Subcutaneous abdominal adipose tissue (tissue), 5 donors: Measurements from ENCODE around the gene OR52L1.
"Not testable (repeated sequence)": the region's sequence is repeated elsewhere in the genome, so short reads cannot be mapped to it uniquely, and the experiment has no call there.

Experiments used
- H3K27ac ChIP-seq: one replicate; pipeline ENCODE4 v1.7.0; 2013; ENCODE audit warnings: low read depth, mild to moderate bottlenecking, inconsistent platforms, low read length, moderate library complexity
- H3K27me3 ChIP-seq, 5 donors: one replicate each; pipeline ENCODE4 v1.7.0; 2013; ENCODE audit warnings: low read length in 5 of 5, inconsistent platforms in 1 of 5; ENCODE audit not compliant: control insufficient read depth in 5 of 5, insufficient read depth in 4 of 5
- H3K36me3 ChIP-seq, 5 donors: one replicate each; pipeline ENCODE4 v1.7.0; 2013; ENCODE audit warnings: low read length in 5 of 5; ENCODE audit not compliant: control insufficient read depth in 5 of 5, insufficient read depth in 5 of 5
- H3K4me1 ChIP-seq, 5 donors: one replicate each; pipeline ENCODE4 v1.7.0; 2013; ENCODE audit warnings: low read length in 5 of 5, mild to moderate bottlenecking in 3 of 5, moderate library complexity in 1 of 5; ENCODE audit not compliant: control insufficient read depth in 5 of 5, insufficient read depth in 5 of 5
- H3K4me3 ChIP-seq, 5 donors: one replicate each; pipeline ENCODE4 v1.7.0; 2013; ENCODE audit warnings: low read length in 5 of 5, low read depth in 1 of 5
- H3K9ac ChIP-seq, 5 donors: one replicate each; pipeline ENCODE4 v1.7.0; 2013; ENCODE audit warnings: low read length in 5 of 5, mild to moderate bottlenecking in 4 of 5, moderate library complexity in 3 of 5
- H3K9me3 ChIP-seq, 5 donors: one replicate each; pipeline ENCODE4 v1.7.0; 2013; ENCODE audit warnings: low read length in 5 of 5; ENCODE audit not compliant: control insufficient read depth in 5 of 5
- donor health status: healthy.
- donor health status: healthy.
- donor health status: healthy.
- donor health status: healthy.
- donor health status: healthy.

The OR52L1 gene

DNA sequence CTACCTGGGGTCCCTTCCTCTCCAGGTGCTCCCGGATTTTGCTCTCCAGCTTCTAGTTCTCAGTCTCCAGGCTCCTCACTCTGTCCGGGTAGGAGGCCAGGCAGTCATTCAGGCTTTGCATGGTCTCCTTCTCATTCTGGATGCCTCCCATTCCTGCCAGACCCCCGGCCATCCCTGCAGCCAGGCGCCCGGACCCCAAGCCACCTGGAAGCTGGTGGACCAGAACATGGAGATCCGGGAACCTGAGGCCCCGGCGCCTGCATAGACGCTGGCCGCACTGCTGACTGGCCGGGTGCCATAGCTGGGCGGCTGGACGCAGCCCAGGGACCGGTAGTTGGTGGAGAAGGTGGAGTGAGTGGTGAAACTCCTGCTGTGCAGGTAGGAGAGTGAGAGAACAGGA, 8.0 kb upstream of the OR52L1 start:
- H3K4me3 ChIP-seq, result no peak overlapping the region
- no peaks in the 10 kb centered on the region for H3K36me3 ChIP-seq
- H3K4me1 ChIP-seq, result peaks cover 0 to 9% (median 3%) of the 10 kb centered on the region in 5 donors
- H3K27me3 ChIP-seq, result peaks cover 0 to 4% (median 0%) of the 10 kb centered on the region in 5 donors
- H3K9me3 ChIP-seq, result no peaks in the 10 kb centered on the region
- no peak overlapping the region for H3K27ac ChIP-seq
- H3K9ac ChIP-seq, result no peak overlapping the region

GRCh38 chr11:5992604-5993251, 5.9 kb upstream of the OR52L1 start:
- no peaks in the 10 kb centered on the region for H3K36me3 ChIP-seq
- no peak overlapping the region for H3K9ac ChIP-seq
- H3K4me3 ChIP-seq, result no peak overlapping the region
- no peak overlapping the region for H3K27ac ChIP-seq
- peaks cover 0 to 9% (median 3%) of the 10 kb centered on the region in 5 donors for H3K4me1 ChIP-seq
- peaks cover 0 to 4% (median 0%) of the 10 kb centered on the region in 5 donors for H3K27me3 ChIP-seq
- H3K9me3 ChIP-seq, result no peaks in the 10 kb centered on the region

DNA sequence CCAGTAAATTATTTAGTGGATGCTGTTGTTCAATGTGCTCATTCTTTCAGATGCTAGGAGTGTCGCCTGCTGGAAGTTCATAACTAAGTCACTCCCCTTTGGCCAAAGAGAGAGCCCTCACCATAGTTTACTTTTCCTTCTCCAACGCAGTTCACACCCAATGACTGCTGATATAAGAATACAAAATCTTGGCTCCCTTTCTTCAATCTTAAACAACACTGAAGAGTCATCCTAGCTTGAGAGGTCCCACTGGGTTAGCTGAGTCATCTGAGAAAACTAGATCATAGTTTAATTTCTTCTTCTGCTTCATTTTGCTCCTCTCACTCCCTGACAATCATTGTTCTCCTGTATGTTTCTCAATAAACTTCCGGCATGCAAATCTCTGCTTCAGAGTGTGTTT, 5.4 kb upstream of the OR52L1 start:
- peaks cover 0 to 4% (median 0%) of the 10 kb centered on the region in 5 donors for H3K27me3 ChIP-seq
- H3K27ac ChIP-seq, result no peak overlapping the region
- no peaks in the 10 kb centered on the region for H3K9me3 ChIP-seq
- H3K4me1 ChIP-seq, result peaks cover 0 to 9% (median 3%) of the 10 kb centered on the region in 5 donors
- no peak overlapping the region for H3K9ac ChIP-seq
- no peaks in the 10 kb centered on the region for H3K36me3 ChIP-seq
- no peak overlapping the region for H3K4me3 ChIP-seq

DNA sequence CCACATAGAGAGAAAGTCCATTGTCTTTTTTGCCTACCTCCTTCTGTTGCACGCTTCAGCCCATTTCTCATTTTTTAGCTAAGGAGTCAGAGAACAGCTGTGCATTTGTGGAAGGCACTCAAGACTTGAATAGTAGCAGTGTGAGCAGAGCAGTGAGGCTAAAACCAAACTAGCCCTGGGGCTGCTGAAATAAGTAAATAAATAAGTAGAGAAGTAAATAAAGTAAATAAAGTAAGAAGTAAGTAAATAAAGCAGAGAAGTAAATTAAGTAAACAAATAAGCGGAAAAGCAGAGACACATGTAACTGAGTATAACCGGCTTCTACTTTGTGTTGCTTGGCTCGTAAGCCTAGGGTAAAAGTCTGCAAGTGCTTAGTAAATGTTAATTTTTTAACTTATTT, 2.4 kb upstream of the OR52L1 start:
- H3K9me3 ChIP-seq, result no peaks in the 10 kb centered on the region
- no peak overlapping the region for H3K9ac ChIP-seq
- H3K4me3 ChIP-seq, result no peak overlapping the region
- no peaks in the 10 kb centered on the region for H3K36me3 ChIP-seq
- peaks cover 0 to 4% (median 0%) of the 10 kb centered on the region in 5 donors for H3K27me3 ChIP-seq
- H3K4me1 ChIP-seq, result peaks cover 0 to 9% (median 3%) of the 10 kb centered on the region in 5 donors
- no peak overlapping the region for H3K27ac ChIP-seq

DNA sequence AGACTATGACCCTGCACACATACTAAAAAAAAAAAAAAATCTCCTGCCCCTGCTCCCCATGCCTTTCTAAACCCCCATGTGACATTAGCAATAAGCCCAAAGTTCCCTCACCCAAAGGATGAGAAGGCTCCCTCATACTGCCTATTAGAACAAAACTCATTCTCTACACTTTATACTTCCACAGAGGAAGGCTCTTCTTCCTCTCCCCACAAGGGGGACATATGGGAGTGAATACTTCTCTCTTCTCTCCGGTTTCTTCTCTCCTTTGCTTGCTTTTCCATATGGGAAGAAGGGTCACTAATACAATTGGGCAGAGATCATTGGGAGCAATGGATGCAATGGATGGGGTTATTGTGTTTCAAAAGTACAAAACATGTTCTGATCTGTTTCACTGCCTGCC, 3.3 kb downstream of the OR52L1 start:
- peaks cover 0 to 6% (median 3%) of the 10 kb centered on the region in 5 donors for H3K9me3 ChIP-seq
- H3K9ac ChIP-seq, result no peak overlapping the region
- no peak overlapping the region for H3K4me3 ChIP-seq
- H3K27me3 ChIP-seq, result peaks cover 0 to 3% (median 0%) of the 10 kb centered on the region in 5 donors
- H3K36me3 ChIP-seq, result no peaks in the 10 kb centered on the region
- H3K4me1 ChIP-seq, result no peaks in the 10 kb centered on the region
- H3K27ac ChIP-seq, result no peak overlapping the region

DNA sequence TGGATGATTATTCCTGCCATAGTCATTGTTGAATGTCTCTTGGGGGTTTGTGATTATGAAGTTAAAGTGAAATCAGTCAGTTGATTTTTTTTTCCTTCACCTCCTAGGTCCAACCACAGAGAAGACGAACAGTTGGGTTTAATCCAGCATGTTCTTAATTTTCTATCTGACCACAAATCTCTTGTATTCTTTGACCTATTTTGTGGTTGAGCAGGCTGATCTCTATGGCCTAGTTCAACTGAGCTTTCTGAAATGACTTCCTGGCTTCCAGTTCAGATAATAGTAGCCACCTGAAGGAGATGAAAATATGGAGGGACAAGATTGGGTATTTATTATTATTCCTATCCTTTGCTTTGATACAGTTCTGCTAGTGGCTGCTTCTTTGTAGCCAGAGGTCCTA, 13.3 kb downstream of the OR52L1 start:
- H3K4me1 ChIP-seq, result no peaks in the 10 kb centered on the region
- no peaks in the 10 kb centered on the region for H3K36me3 ChIP-seq
- peaks cover 0 to 7% (median 0%) of the 10 kb centered on the region in 5 donors for H3K9me3 ChIP-seq
- no peak overlapping the region for H3K9ac ChIP-seq
- H3K4me3 ChIP-seq, result no peak overlapping the region
- no peak overlapping the region for H3K27ac ChIP-seq
- no peaks in the 10 kb centered on the region for H3K27me3 ChIP-seq

GRCh38 chr11:5968394-5968793, 18.4 kb downstream of the OR52L1 start, which contains the start of gene OR56A5:
Gene OR56A5 (minus strand): TSS chr11:5968494. CDS start chr11:5968494, 0 bp downstream.
- Histone ChIP-seq H3K9me3 (peaks cover 0 to 7% (median 4%) of the 10 kb centered on the region in 5 donors), H3K27ac (no peak within 1 kb of the TSS), H3K36me3 (no peaks in the 10 kb centered on the region), H3K9ac (no peak within 1 kb of the TSS), H3K4me1 (no peaks in the 10 kb centered on the region), H3K4me3 (no peak within 1 kb of the TSS), H3K27me3 (peaks cover 0 to 6% (median 0%) of the 10 kb centered on the region in 5 donors)

DNA sequence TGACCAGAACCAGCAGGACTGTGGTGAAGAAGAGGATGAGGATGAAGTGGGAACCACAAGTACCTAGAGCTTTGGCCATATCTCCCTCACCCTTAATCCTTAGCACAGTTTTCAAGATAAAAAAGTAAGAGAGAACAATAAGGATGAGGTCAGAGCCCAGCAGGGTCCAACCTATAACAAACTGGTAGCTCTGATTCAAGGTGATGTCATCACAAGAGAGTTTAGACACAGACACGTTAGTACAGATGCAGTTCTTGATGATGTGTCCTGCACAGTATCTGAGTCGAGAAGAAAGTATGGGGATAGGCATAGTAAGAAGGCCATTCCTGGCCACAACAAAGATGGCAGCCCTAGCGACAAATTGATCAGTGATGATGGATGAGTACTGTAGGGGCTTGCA, 19.1 kb downstream of the OR52L1 start:
- no peaks in the 10 kb centered on the region for H3K36me3 ChIP-seq
- H3K9me3 ChIP-seq, result peaks cover 0 to 10% (median 4%) of the 10 kb centered on the region in 5 donors
- H3K27me3 ChIP-seq, result peaks cover 0 to 6% (median 0%) of the 10 kb centered on the region in 5 donors

DNA sequence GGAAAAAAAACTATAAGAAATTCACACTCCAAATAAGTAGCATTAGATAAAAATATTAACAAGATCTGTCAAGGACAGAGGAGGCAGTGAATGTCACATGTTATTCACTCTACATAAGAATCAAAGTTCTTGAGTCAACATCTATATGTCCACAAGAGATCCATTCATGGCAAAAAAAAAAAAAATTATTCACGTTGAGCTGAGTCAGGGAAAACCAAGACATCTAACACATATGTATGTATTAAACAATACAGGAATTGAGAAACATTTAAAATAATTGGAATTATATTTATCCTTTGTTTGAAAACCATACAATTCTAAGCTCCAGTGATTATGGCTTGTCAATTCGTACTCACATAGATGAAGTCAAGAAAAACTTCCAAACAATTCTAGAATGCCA, 19.8 kb downstream of the OR52L1 start:
- no peaks in the 10 kb centered on the region for H3K36me3 ChIP-seq
- peaks cover 0 to 10% (median 4%) of the 10 kb centered on the region in 5 donors for H3K9me3 ChIP-seq
- peaks cover 0 to 6% (median 0%) of the 10 kb centered on the region in 5 donors for H3K27me3 ChIP-seq
- H3K4me3 ChIP-seq, result no peak overlapping the region
- H3K27ac ChIP-seq, result no peak overlapping the region
- no peak overlapping the region for H3K9ac ChIP-seq
- H3K4me1 ChIP-seq, result no peaks in the 10 kb centered on the region

More for the DNA sequence above, 19.1 kb downstream of the OR52L1 start:
- H3K4me1 ChIP-seq, result no peaks in the 10 kb centered on the region
- no peak overlapping the region for H3K9ac ChIP-seq
- H3K4me3 ChIP-seq, result no peak overlapping the region
- H3K27ac ChIP-seq, result no peak overlapping the region

- H3K9me3 ChIP-seq, result peaks cover 0 to 13% (median 10%) of the 10 kb centered on the region in 5 donors
- H3K27ac ChIP-seq, H3K9ac ChIP-seq, H3K4me1 ChIP-seq, H3K27me3 ChIP-seq, H3K36me3 ChIP-seq, H3K4me3 ChIP-seq: not testable (repeated sequence)
Measured at GRCh38 chr11:5960704-5961320, 26.0 kb downstream of the OR52L1 start.
